Chondrocyte (in vitro differentiated cells): ENCODE measurements around the gene SMOC2. TPM values are rescaled to one million over a fixed set of nuclear protein-coding genes. Genes with fewer than 3 reads are reported as not detected.

Source experiments
- DNase-seq: peaks from one replicate; pipeline ENCODE4 v3.0.0; 2021; ENCODE audit warnings: mixed read lengths, low spot score
- H3K27ac Mint-ChIP-seq: one replicate; pipeline ENCODE4 v1.8.0; 2021; ENCODE audit warnings: mild to moderate bottlenecking, moderate library complexity, mixed read lengths; ENCODE audit not compliant: unreplicated experiment
- H3K27me3 Mint-ChIP-seq: 2 replicates; pipeline ENCODE4 v1.8.0; 2021; ENCODE audit warnings: low read depth, mixed read lengths
- H3K36me3 Mint-ChIP-seq: 2 replicates; pipeline ENCODE4 v1.8.0; 2021; ENCODE audit warnings: low read depth, mixed read lengths
- H3K4me1 Mint-ChIP-seq: 2 replicates; pipeline ENCODE4 v1.8.0; 2021; ENCODE audit warnings: low read depth, mild to moderate bottlenecking, mixed read lengths
- H3K4me3 Mint-ChIP-seq: one replicate; pipeline ENCODE4 v1.8.0; 2021; ENCODE audit warnings: mild to moderate bottlenecking, moderate library complexity, mixed read lengths; ENCODE audit not compliant: unreplicated experiment
- H3K9me3 Mint-ChIP-seq: 2 replicates; pipeline ENCODE4 v1.8.0; 2021; ENCODE audit warnings: low read depth, mixed read lengths
- CTCF ChIP-seq: fragments of 200-600 bp; sonication (generic); IDR thresholded peaks from 2 replicates; pipeline ENCODE4 v1.5.0; 2021; ENCODE audit warnings: antibody characterized with exemption, mild to moderate bottlenecking, moderate library complexity
- total RNA-seq: library from RNA; stranded (reverse); gene quantifications from 3 replicates; pipeline ENCODE4 v1.2.1, GENCODE V29; 2021

SMOC2 gene
- total RNA-seq, 1 donor from 2014 or later = 148 TPM

GRCh38 chr6:168681748-168682147 lies 240.8 kb downstream of the SMOC2 start:
- no peaks in the 10 kb centered on the region for H3K36me3 Mint-ChIP-seq
- H3K4me3 Mint-ChIP-seq = no peak overlapping the region
- H3K27ac Mint-ChIP-seq = no peak overlapping the region
- H3K9me3 Mint-ChIP-seq = peaks cover 12% of the 10 kb centered on the region
- no peak for DNase-seq
- no peak for TF ChIP-seq CTCF
- H3K27me3 Mint-ChIP-seq = peaks cover 38% of the 10 kb centered on the region
- H3K4me1 Mint-ChIP-seq = peaks cover 13% of the 10 kb centered on the region

- no peak overlapping the region for H3K27ac Mint-ChIP-seq
- H3K4me3 Mint-ChIP-seq = no peak overlapping the region
- peaks cover 45% of the 10 kb centered on the region for H3K27me3 Mint-ChIP-seq
- DNase-seq = no peak
- peaks cover 12% of the 10 kb centered on the region for H3K9me3 Mint-ChIP-seq
- TF ChIP-seq CTCF = no peak
- no peaks in the 10 kb centered on the region for H3K36me3 Mint-ChIP-seq
- H3K4me1 Mint-ChIP-seq = peaks cover 5% of the 10 kb centered on the region
These were observed 242.6 kb downstream of the SMOC2 start for GRCh38 chr6:168683621-168684020.

DNA sequence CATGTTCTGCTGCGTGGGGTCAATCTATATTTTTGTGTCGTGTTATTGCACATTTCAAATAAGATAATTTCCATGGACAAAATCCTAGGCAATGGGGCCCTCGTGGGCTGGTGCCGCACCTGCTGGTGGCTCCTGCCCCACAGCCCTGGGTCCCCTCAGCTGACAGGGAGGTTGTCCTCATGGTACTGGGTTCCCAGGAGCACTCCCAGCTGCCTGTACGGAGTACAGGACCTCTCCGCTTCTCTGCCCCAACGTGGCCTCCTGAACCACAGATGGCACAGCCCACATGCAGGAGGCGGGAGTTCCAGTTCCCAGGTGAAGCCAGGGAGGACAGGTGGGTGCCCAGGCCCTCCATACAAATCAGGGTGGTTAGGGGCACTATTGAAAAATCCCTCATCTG lies 243.5 kb downstream of the SMOC2 start:
- Mint-ChIP-seq H3K4me3 (no peak overlapping the region), H3K9me3 (peaks cover 9% of the 10 kb centered on the region), H3K4me1 (peaks cover 2% of the 10 kb centered on the region), H3K27me3 (peaks cover 45% of the 10 kb centered on the region), H3K36me3 (no peaks in the 10 kb centered on the region), H3K27ac (no peak overlapping the region)
- TF ChIP-seq CTCF = no peak
- no peak for DNase-seq

DNA sequence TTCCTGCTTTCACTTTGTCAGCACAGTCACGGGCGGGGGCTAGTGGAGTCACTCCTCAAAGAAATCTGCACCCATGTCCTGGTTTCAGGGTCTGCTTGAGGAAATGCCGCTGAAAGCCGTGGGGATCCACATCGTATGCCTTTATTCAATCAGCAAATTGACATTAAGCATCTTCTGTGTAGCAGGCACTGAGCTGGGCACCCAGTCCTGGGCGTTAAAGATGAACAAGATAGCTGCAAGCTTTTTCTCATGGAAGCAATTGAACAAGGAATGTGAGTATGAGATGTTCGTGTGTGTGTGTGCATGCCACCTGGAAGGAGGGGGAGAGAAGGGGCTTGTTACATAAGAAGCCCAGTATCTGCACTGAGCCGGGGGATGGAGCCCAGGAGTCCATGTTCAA lies 243.9 kb downstream of the SMOC2 start:
- TF ChIP-seq CTCF = no peak
- no peak overlapping the region for H3K4me3 Mint-ChIP-seq
- H3K9me3 Mint-ChIP-seq = peaks cover 5% of the 10 kb centered on the region
- no peak for DNase-seq
- no peak overlapping the region for H3K27ac Mint-ChIP-seq
- H3K27me3 Mint-ChIP-seq = peaks cover 45% of the 10 kb centered on the region
- H3K4me1 Mint-ChIP-seq = peaks cover 2% of the 10 kb centered on the region
- H3K36me3 Mint-ChIP-seq = no peaks in the 10 kb centered on the region

GRCh38 chr6:168686029-168686738 lies 245.2 kb downstream of the SMOC2 start:
- H3K4me1 Mint-ChIP-seq = peaks cover 2% of the 10 kb centered on the region
- no peaks in the 10 kb centered on the region for H3K9me3 Mint-ChIP-seq
- no peak overlapping the region for H3K4me3 Mint-ChIP-seq
- no peak overlapping the region for H3K27ac Mint-ChIP-seq
- no peaks in the 10 kb centered on the region for H3K36me3 Mint-ChIP-seq
- DNase-seq = no peak
- H3K27me3 Mint-ChIP-seq = peaks cover 44% of the 10 kb centered on the region
- TF ChIP-seq CTCF = no peak
